Measurements from ENCODE around the gene LOX.

Gene LOX

GRCh38 chr5:122053181-122054109, 24.6 kb downstream of the LOX start:
- DNase-seq (ENCODE audit: low spot score), result no peak

- DNase-seq (ENCODE audit: low spot score), result no peak
Observed at GRCh38 chr5:122051569-122051968, 26.5 kb downstream of the LOX start.

GRCh38 chr5:122050959-122051358, 27.1 kb downstream of the LOX start:
- no peak for DNase-seq (ENCODE audit: low spot score)

- DNase-seq (ENCODE audit: low spot score), result no peak
Observed at GRCh38 chr5:122040636-122041302, 37.3 kb downstream of the LOX start.

GRCh38 chr5:122036326-122036725, 41.7 kb downstream of the LOX start:
- DNase-seq (ENCODE audit: low spot score), result no peak

GRCh38 chr5:122035913-122036312, 42.1 kb downstream of the LOX start:
- no peak for DNase-seq (ENCODE audit: low spot score)

- DNase-seq (ENCODE audit: low spot score), result no peak
Observed at GRCh38 chr5:122031836-122032235, 46.2 kb downstream of the LOX start.

- no peak for DNase-seq (ENCODE audit: low spot score)
Observed at GRCh38 chr5:122030251-122030650, 47.8 kb downstream of the LOX start.

- DNase-seq (ENCODE audit: low spot score), result no peak
Observed at GRCh38 chr5:122029818-122030217, 48.2 kb downstream of the LOX start.

GRCh38 chr5:122022966-122023365, 55.1 kb downstream of the LOX start:
- no peak for DNase-seq (ENCODE audit: low spot score)

GRCh38 chr5:122019919-122020590, 58.0 kb downstream of the LOX start:
- no peak for DNase-seq (ENCODE audit: low spot score)

GRCh38 chr5:122015471-122015870, 62.6 kb downstream of the LOX start:
- DNase-seq (ENCODE audit: low spot score), result no peak

- DNase-seq (ENCODE audit: low spot score), result no peak
Observed at GRCh38 chr5:122014236-122014935, 63.7 kb downstream of the LOX start.

Data from CD4-positive, alpha-beta T cell treated with Interleukin-15 for 4 hours (primary cell).